ENCODE data around the gene MMP20. TPM values are rescaled to one million over a fixed set of nuclear protein-coding genes. Genes with fewer than 3 reads are reported as not detected.
A peak's percentile ranks its signal among the peaks of the same experiment; 100 is the strongest.

MMP20 gene
- total and polyA plus RNA-seq, 2 experiments from 2014 or later, result not detected

- no peak for TF ChIP-seq EZH2phosphoT487 (IDR thresholded peaks at IDR 0.05; ENCODE audit: unreplicated experiment)
- no peak for TF ChIP-seq STAT1 (IDR thresholded peaks at IDR 0.05; ENCODE audit: unreplicated experiment)
- TF ChIP-seq CTCF (conservative IDR thresholded peaks at IDR 0.05; ENCODE audit: low read depth in 2 of 2), result peak; percentile 22 to 40
- ATAC-seq, result no peak
- Mint-ChIP-seq H3K4me3 (no peak overlapping the region), H3K4me1 (peaks cover 32% of the 10 kb centered on the region), H3K27ac (no peak overlapping the region), H3K9me3 (no peaks in the 10 kb centered on the region), H3K27me3 (ENCODE audit: insufficient read depth, low read depth, poor library complexity) (peaks cover 5% of the 10 kb centered on the region), H3K36me3 (ENCODE audit: low read depth) (no peaks in the 10 kb centered on the region)
- peaks cover 21% of the 10 kb centered on the region for H3K4me1 ChIP-seq (ENCODE audit: insufficient read depth)
- no peaks in the 10 kb centered on the region for H4K20me1 ChIP-seq (replicated peaks; ENCODE audit: insufficient read depth)
- H2AFZ ChIP-seq, result no peak overlapping the region
- H3K4me2 ChIP-seq, result no peak overlapping the region
- peak; percentile 26 for DNase-seq (ENCODE audit: low spot score)
- no peak overlapping the region for H3K27ac ChIP-seq (ENCODE audit: low read depth)
- H3K36me3 ChIP-seq (ENCODE audit: insufficient read depth), result no peaks in the 10 kb centered on the region
- no peaks in the 10 kb centered on the region for H3K27me3 ChIP-seq (ENCODE audit: insufficient read depth)
- H3F3A ChIP-seq (replicated peaks; ENCODE audit: low read depth), result no peaks in the 10 kb centered on the region
- no peak overlapping the region for H3K4me3 ChIP-seq
- no peaks in the 10 kb centered on the region for H3K79me2 ChIP-seq (replicated peaks; ENCODE audit: insufficient read depth)
- no peaks in the 10 kb centered on the region for H3K9me2 ChIP-seq (ENCODE audit: insufficient read depth)
Measured at GRCh38 chr11:102614485-102614884, 10.6 kb downstream of the MMP20 start.

GRCh38 chr11:102614031-102614430 is 11.1 kb downstream of the MMP20 start:
- peaks cover 32% of the 10 kb centered on the region for H3K4me1 Mint-ChIP-seq
- Histone ChIP-seq H3K27me3 (ENCODE audit: insufficient read depth) (no peaks in the 10 kb centered on the region), H3K27ac (ENCODE audit: low read depth) (no peak overlapping the region), H2AFZ (no peak overlapping the region), H3K79me2 (replicated peaks; ENCODE audit: insufficient read depth) (no peaks in the 10 kb centered on the region), H3K4me3 (no peak overlapping the region), H3F3A (replicated peaks; ENCODE audit: low read depth) (no peaks in the 10 kb centered on the region), H3K36me3 (ENCODE audit: insufficient read depth) (no peaks in the 10 kb centered on the region), H3K4me2 (peak overlapping the region; percentile 54), H3K9me2 (ENCODE audit: insufficient read depth) (no peaks in the 10 kb centered on the region), H4K20me1 (replicated peaks; ENCODE audit: insufficient read depth) (no peaks in the 10 kb centered on the region), H3K4me1 (ENCODE audit: insufficient read depth) (peaks cover 21% of the 10 kb centered on the region)
- peaks cover 5% of the 10 kb centered on the region for H3K27me3 Mint-ChIP-seq (ENCODE audit: insufficient read depth, low read depth, poor library complexity)
- no peaks in the 10 kb centered on the region for H3K9me3 Mint-ChIP-seq
- H3K4me3 Mint-ChIP-seq, result no peak overlapping the region; the same call in 2 of the 3 replicates
- DNase-seq (ENCODE audit: low spot score) (no peak), ATAC-seq (no peak)
- H3K36me3 Mint-ChIP-seq (ENCODE audit: low read depth), result no peaks in the 10 kb centered on the region
- peak overlapping the region; percentile 9; the same call in 1 of the 2 replicates for H3K27ac Mint-ChIP-seq
- TF ChIP-seq STAT1 (IDR thresholded peaks at IDR 0.05; ENCODE audit: unreplicated experiment) (no peak), ZNF331 (CRISPR knock-in tag; IDR thresholded peaks at IDR 0.05; ENCODE audit: low read depth) (no peak), JUNB (IDR thresholded peaks at IDR 0.05; ENCODE audit: unreplicated experiment) (no peak), POLR2AphosphoS5 (IDR thresholded peaks at IDR 0.05; ENCODE audit: low read depth) (no peak), CTCF (conservative IDR thresholded peaks at IDR 0.05; ENCODE audit: low read depth in 2 of 2) (no peak), CREB1 (CRISPR knock-in tag; IDR thresholded peaks at IDR 0.05; ENCODE audit: low read depth) (no peak), EZH2phosphoT487 (IDR thresholded peaks at IDR 0.05; ENCODE audit: unreplicated experiment) (no peak), NANOG (IDR thresholded peaks at IDR 0.05; ENCODE audit: borderline replicate concordance) (no peak)
- TF ChIP-seq, protein P1, sequence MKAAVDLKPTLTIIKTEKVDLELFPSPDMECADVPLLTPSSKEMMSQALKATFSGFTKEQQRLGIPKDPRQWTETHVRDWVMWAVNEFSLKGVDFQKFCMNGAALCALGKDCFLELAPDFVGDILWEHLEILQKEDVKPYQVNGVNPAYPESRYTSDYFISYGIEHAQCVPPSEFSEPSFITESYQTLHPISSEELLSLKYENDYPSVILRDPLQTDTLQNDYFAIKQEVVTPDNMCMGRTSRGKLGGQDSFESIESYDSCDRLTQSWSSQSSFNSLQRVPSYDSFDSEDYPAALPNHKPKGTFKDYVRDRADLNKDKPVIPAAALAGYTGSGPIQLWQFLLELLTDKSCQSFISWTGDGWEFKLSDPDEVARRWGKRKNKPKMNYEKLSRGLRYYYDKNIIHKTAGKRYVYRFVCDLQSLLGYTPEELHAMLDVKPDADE (IDR thresholded peaks at IDR 0.05), result no peak
- TF ChIP-seq, protein P2, sequence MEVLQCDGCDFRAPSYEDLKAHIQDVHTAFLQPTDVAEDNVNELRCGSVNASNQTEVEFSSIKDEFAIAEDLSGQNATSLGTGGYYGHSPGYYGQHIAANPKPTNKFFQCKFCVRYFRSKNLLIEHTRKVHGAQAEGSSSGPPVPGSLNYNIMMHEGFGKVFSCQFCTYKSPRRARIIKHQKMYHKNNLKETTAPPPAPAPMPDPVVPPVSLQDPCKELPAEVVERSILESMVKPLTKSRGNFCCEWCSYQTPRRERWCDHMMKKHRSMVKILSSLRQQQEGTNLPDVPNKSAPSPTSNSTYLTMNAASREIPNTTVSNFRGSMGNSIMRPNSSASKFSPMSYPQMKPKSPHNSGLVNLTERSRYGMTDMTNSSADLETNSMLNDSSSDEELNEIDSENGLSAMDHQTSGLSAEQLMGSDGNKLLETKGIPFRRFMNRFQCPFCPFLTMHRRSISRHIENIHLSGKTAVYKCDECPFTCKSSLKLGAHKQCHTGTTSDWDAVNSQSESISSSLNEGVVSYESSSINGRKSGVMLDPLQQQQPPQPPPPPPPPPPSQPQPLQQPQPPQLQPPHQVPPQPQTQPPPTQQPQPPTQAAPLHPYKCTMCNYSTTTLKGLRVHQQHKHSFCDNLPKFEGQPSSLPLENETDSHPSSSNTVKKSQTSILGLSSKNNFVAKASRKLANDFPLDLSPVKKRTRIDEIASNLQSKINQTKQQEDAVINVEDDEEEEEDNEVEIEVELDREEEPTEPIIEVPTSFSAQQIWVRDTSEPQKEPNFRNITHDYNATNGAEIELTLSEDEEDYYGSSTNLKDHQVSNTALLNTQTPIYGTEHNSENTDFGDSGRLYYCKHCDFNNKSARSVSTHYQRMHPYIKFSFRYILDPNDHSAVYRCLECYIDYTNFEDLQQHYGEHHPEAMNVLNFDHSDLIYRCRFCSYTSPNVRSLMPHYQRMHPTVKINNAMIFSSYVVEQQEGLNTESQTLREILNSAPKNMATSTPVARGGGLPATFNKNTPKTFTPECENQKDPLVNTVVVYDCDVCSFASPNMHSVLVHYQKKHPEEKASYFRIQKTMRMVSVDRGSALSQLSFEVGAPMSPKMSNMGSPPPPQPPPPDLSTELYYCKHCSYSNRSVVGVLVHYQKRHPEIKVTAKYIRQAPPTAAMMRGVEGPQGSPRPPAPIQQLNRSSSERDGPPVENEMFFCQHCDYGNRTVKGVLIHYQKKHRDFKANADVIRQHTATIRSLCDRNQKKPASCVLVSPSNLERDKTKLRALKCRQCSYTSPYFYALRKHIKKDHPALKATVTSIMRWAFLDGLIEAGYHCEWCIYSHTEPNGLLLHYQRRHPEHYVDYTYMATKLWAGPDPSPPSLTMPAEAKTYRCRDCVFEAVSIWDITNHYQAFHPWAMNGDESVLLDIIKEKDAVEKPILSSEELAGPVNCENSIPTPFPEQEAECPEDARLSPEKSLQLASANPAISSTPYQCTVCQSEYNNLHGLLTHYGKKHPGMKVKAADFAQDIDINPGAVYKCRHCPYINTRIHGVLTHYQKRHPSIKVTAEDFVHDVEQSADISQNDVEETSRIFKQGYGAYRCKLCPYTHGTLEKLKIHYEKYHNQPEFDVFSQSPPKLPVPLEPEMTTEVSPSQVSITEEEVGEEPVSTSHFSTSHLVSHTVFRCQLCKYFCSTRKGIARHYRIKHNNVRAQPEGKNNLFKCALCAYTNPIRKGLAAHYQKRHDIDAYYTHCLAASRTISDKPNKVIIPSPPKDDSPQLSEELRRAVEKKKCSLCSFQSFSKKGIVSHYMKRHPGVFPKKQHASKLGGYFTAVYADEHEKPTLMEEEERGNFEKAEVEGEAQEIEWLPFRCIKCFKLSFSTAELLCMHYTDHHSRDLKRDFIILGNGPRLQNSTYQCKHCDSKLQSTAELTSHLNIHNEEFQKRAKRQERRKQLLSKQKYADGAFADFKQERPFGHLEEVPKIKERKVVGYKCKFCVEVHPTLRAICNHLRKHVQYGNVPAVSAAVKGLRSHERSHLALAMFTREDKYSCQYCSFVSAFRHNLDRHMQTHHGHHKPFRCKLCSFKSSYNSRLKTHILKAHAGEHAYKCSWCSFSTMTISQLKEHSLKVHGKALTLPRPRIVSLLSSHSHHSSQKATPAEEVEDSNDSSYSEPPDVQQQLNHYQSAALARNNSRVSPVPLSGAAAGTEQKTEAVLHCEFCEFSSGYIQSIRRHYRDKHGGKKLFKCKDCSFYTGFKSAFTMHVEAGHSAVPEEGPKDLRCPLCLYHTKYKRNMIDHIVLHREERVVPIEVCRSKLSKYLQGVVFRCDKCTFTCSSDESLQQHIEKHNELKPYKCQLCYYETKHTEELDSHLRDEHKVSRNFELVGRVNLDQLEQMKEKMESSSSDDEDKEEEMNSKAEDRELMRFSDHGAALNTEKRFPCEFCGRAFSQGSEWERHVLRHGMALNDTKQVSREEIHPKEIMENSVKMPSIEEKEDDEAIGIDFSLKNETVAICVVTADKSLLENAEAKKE (CRISPR knock-in tag; IDR thresholded peaks at IDR 0.05), result no peak
